ENCODE results near the gene FXYD7.
"Not testable (repeated sequence)": the region's sequence is repeated elsewhere in the genome, so short reads cannot be mapped to it uniquely, and the experiment has no call there.

FXYD7 gene

GRCh38 chr19:35127871-35128270 is 15.2 kb upstream of the FXYD7 start:
- H3K4me3 ChIP-seq (ENCODE audit: low read depth, low read length): no peak overlapping the region
- no peak for DNase-seq (ENCODE audit: low read depth)
- TF ChIP-seq CTCF (IDR thresholded peaks at IDR 0.05; ENCODE audit: low read depth, low read length, missing control alignments): no peak

GRCh38 chr19:35128398-35129057 is 14.5 kb upstream of the FXYD7 start:
- no peak for TF ChIP-seq CTCF (IDR thresholded peaks at IDR 0.05; ENCODE audit: low read depth, low read length, missing control alignments)
- no peak for DNase-seq (ENCODE audit: low read depth)
- H3K4me3 ChIP-seq (ENCODE audit: low read depth, low read length): no peak overlapping the region

- not testable (repeated sequence) for DNase-seq (ENCODE audit: low read depth); H3K4me3 ChIP-seq (ENCODE audit: low read depth, low read length)
These were observed 13.3 kb upstream of the FXYD7 start for GRCh38 chr19:35129724-35130274.

GRCh38 chr19:35130761-35131720 is 12.0 kb upstream of the FXYD7 start:
- H3K4me3 ChIP-seq (ENCODE audit: low read depth, low read length): no peak overlapping the region
- TF ChIP-seq CTCF (IDR thresholded peaks at IDR 0.05; ENCODE audit: low read depth, low read length, missing control alignments): no peak
- DNase-seq (ENCODE audit: low read depth): no peak

GRCh38 chr19:35132254-35132653 is 10.8 kb upstream of the FXYD7 start:
- TF ChIP-seq CTCF (IDR thresholded peaks at IDR 0.05; ENCODE audit: low read depth, low read length, missing control alignments): no peak
- no peak for DNase-seq (ENCODE audit: low read depth)
- H3K4me3 ChIP-seq (ENCODE audit: low read depth, low read length): no peak overlapping the region

GRCh38 chr19:35133826-35134225 is 9.2 kb upstream of the FXYD7 start:
- H3K4me3 ChIP-seq (ENCODE audit: low read depth, low read length): no peak overlapping the region
- no peak for TF ChIP-seq CTCF (IDR thresholded peaks at IDR 0.05; ENCODE audit: low read depth, low read length, missing control alignments)
- DNase-seq (ENCODE audit: low read depth): no peak

GRCh38 chr19:35134601-35135242 is 8.3 kb upstream of the FXYD7 start, which contains the start of gene LGI4:
TSS of gene LGI4 (minus strand) at chr19:35135059. CDS start at chr19:35134680, 379 bp downstream.
- TF ChIP-seq CTCF (IDR thresholded peaks at IDR 0.05; ENCODE audit: low read depth, low read length, missing control alignments): no peak
- no peak within 1 kb of the TSS for H3K4me3 ChIP-seq (ENCODE audit: low read depth, low read length)
- no peak for DNase-seq (ENCODE audit: low read depth)

Data from GM12864 (cell line).